Measurements from ENCODE around the gene DNASE1L2. TPM values are rescaled to one million over a fixed set of nuclear protein-coding genes. Genes with fewer than 3 reads are reported as not detected.

DNASE1L2 gene
- total and polyA plus RNA-seq, 2 donors (not counting 1 experiment from before 2014, with no cell fraction given), result 0.34 to 0.99 TPM

DNA sequence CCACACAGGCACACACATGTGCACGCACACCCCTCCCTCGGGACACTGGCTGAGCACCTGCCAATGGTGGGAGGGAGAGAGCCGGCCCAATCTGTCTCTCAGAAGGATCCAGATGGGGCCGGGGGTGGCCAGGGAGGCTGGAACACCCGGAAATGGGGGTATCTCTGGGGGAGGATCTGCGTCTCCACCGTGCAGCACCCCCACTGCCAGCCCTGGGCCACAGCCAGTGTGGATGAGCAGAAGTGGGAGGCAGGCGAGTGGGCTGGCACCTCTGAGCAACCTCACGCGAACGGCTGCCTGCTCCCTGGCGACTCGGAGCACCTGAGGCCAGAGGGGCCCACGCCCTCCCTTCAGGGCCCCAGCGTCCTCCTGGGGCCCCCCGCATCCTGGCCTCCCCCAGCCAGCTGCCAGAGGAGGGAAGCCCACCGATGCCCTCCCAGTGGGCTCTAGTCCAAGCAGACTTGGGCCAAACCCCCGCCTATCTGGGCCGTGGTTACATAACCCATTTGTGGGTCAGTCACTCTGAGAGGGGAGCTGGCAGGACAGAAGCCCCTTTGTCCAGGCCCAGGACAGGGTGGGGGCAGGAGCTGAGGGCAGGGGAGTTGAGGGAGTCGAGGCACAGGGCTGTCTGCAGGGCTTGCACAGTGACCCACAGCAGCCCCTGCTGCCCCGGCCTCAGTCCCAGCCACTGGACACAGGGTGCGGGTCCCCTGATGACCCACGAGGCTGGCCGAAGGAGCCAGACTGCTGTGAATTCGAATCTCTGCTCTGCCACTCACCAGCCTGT, 45.4 kb upstream of the DNASE1L2 start:
- TF ChIP-seq EZH2 (IDR thresholded peaks at IDR 0.05; ENCODE audit: low read length, missing control alignments), result no peak
- TF ChIP-seq CTCF (conservative IDR thresholded peaks at IDR 0.05 in 1 of 2, IDR thresholded peaks at IDR 0.05 in 1 of 2; ENCODE audit: low read depth in 1 of 2, low read length in 2 of 2), result no peak
- no peak for DNase-seq (ENCODE audit: low read depth in 2 of 2)
- H3K27ac ChIP-seq (ENCODE audit: insufficient read depth, low read length), result no peak overlapping the region

DNA sequence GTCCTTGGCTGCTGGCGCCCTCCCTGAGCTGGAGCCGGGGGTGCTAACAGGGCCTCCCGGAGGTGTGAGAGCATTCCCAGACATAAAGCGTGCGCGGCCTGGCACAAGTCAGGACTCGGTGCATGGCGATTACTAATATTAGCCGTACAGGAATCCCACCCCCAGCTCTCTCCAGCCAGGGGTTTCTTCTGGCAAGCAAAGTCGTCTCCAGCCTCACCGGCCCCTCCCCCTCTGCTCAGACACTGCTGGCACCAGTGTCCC, 44.9 kb upstream of the DNASE1L2 start:
- Histone ChIP-seq H3K4me2 (ENCODE audit: extremely low read depth, insufficient read depth, low read length) (no peak overlapping the region), H3K36me3 (ENCODE audit: control insufficient read depth, insufficient read depth, low read length) (no peaks in the 10 kb centered on the region), H3K4me3 (replicated peaks in 1 of 4; ENCODE audit: control extremely low read depth in 1 of 4, insufficient read depth in 1 of 4, low read depth in 3 of 4, low read length in 4 of 4) (no peak overlapping the region), H2AFZ (ENCODE audit: low read length) (no peak overlapping the region), H3K27me3 (ENCODE audit: control insufficient read depth, insufficient read depth, low read length) (peaks cover 13% of the 10 kb centered on the region), H3K9me3 (ENCODE audit: control insufficient read depth, insufficient read depth, low read depth, low read length) (no peaks in the 10 kb centered on the region), H3K9ac (ENCODE audit: insufficient read depth, low read length) (no peak overlapping the region), H4K20me1 (ENCODE audit: control insufficient read depth, extremely low read depth, insufficient read depth, low read length) (no peaks in the 10 kb centered on the region), H3K4me1 (ENCODE audit: control insufficient read depth, extremely low read depth, insufficient read depth, low read length) (no peaks in the 10 kb centered on the region), H3K27ac (ENCODE audit: insufficient read depth, low read length) (no peak overlapping the region), H3K79me2 (ENCODE audit: control insufficient read depth, insufficient read depth, low read length) (no peaks in the 10 kb centered on the region)
- no peak for DNase-seq (ENCODE audit: low read depth in 2 of 2)
- TF ChIP-seq CTCF (conservative IDR thresholded peaks at IDR 0.05 in 1 of 2, IDR thresholded peaks at IDR 0.05 in 1 of 2; ENCODE audit: low read depth in 1 of 2, low read length in 2 of 2) (no peak), EZH2 (IDR thresholded peaks at IDR 0.05; ENCODE audit: low read length, missing control alignments) (no peak)

More for the DNA sequence above, 45.4 kb upstream of the DNASE1L2 start:
- H2AFZ ChIP-seq (ENCODE audit: low read length), result no peak overlapping the region
- no peaks in the 10 kb centered on the region for H3K4me1 ChIP-seq (ENCODE audit: control insufficient read depth, extremely low read depth, insufficient read depth, low read length)
- no peaks in the 10 kb centered on the region for H3K36me3 ChIP-seq (ENCODE audit: control insufficient read depth, insufficient read depth, low read length)
- H3K4me3 ChIP-seq (replicated peaks in 1 of 4; ENCODE audit: control extremely low read depth in 1 of 4, insufficient read depth in 1 of 4, low read depth in 3 of 4, low read length in 4 of 4), result no peak overlapping the region
- no peak overlapping the region for H3K9ac ChIP-seq (ENCODE audit: insufficient read depth, low read length)
- H3K9me3 ChIP-seq (ENCODE audit: control insufficient read depth, insufficient read depth, low read depth, low read length), result no peaks in the 10 kb centered on the region
- peaks cover 13% of the 10 kb centered on the region for H3K27me3 ChIP-seq (ENCODE audit: control insufficient read depth, insufficient read depth, low read length)
- H3K4me2 ChIP-seq (ENCODE audit: extremely low read depth, insufficient read depth, low read length), result no peak overlapping the region
- no peaks in the 10 kb centered on the region for H4K20me1 ChIP-seq (ENCODE audit: control insufficient read depth, extremely low read depth, insufficient read depth, low read length)
- no peaks in the 10 kb centered on the region for H3K79me2 ChIP-seq (ENCODE audit: control insufficient read depth, insufficient read depth, low read length)

- Histone ChIP-seq H3K27ac (ENCODE audit: insufficient read depth, low read length) (no peak overlapping the region), H2AFZ (ENCODE audit: low read length) (no peak overlapping the region), H3K9ac (ENCODE audit: insufficient read depth, low read length) (no peak overlapping the region), H3K4me3 (replicated peaks in 1 of 4; ENCODE audit: control extremely low read depth in 1 of 4, insufficient read depth in 1 of 4, low read depth in 3 of 4, low read length in 4 of 4) (no peak overlapping the region), H3K79me2 (ENCODE audit: control insufficient read depth, insufficient read depth, low read length) (no peaks in the 10 kb centered on the region), H3K4me2 (ENCODE audit: extremely low read depth, insufficient read depth, low read length) (no peak overlapping the region), H3K27me3 (ENCODE audit: control insufficient read depth, insufficient read depth, low read length) (peaks cover 39% of the 10 kb centered on the region), H4K20me1 (ENCODE audit: control insufficient read depth, extremely low read depth, insufficient read depth, low read length) (no peaks in the 10 kb centered on the region), H3K36me3 (ENCODE audit: control insufficient read depth, insufficient read depth, low read length) (no peaks in the 10 kb centered on the region), H3K9me3 (ENCODE audit: control insufficient read depth, insufficient read depth, low read depth, low read length) (no peaks in the 10 kb centered on the region), H3K4me1 (ENCODE audit: control insufficient read depth, extremely low read depth, insufficient read depth, low read length) (no peaks in the 10 kb centered on the region)
- DNase-seq (ENCODE audit: low read depth in 2 of 2), result peak; percentile 39 to 42
- TF ChIP-seq CTCF (conservative IDR thresholded peaks at IDR 0.05 in 1 of 2, IDR thresholded peaks at IDR 0.05 in 1 of 2; ENCODE audit: low read depth in 1 of 2, low read length in 2 of 2), result no peak
- TF ChIP-seq EZH2 (IDR thresholded peaks at IDR 0.05; ENCODE audit: low read length, missing control alignments), result no peak
These were observed 41.9 kb upstream of the DNASE1L2 start for GRCh38 chr16:2194166-2194834.

All from fibroblast of lung (primary cell).